ENCODE results near the gene SPCS3. TPM values are rescaled to one million over a fixed set of nuclear protein-coding genes. Genes with fewer than 3 reads are reported as not detected.

SPCS3 gene
- total RNA-seq: 148 and 154 TPM in 2 replicates

GRCh38 chr4:176319704-176320339 is at the start of gene SPCS3:
SPCS3 (plus strand) TSS chr4:176319966; CDS start chr4:176320077, 111 bp downstream.
- H3K4me3 ChIP-seq (ENCODE audit: low read depth, low read length): peak within 1 kb of the TSS; percentile 70
- TF ChIP-seq CTCF (IDR thresholded peaks at IDR 0.05; ENCODE audit: insufficient read depth, low read depth, low read length): no peak
- DNase-seq (ENCODE audit: low read depth): peak; percentile 93

- no peak for TF ChIP-seq CTCF (IDR thresholded peaks at IDR 0.05; ENCODE audit: insufficient read depth, low read depth, low read length)
- H3K4me3 ChIP-seq (ENCODE audit: low read depth, low read length): no peak overlapping the region
- peak; percentile 90 for DNase-seq (ENCODE audit: low read depth)
These were observed 49.1 kb upstream of the SPCS3 start for GRCh38 chr4:176270669-176271068.

- no peak for TF ChIP-seq CTCF (IDR thresholded peaks at IDR 0.05; ENCODE audit: insufficient read depth, low read depth, low read length)
- no peak for DNase-seq (ENCODE audit: low read depth)
- no peak overlapping the region for H3K4me3 ChIP-seq (ENCODE audit: low read depth, low read length)
These were observed 48.0 kb upstream of the SPCS3 start for GRCh38 chr4:176271749-176272148.

GRCh38 chr4:176272799-176273198 is 47.0 kb upstream of the SPCS3 start:
- no peak overlapping the region for H3K4me3 ChIP-seq (ENCODE audit: low read depth, low read length)
- TF ChIP-seq CTCF (IDR thresholded peaks at IDR 0.05; ENCODE audit: insufficient read depth, low read depth, low read length): no peak
- DNase-seq (ENCODE audit: low read depth): no peak

GRCh38 chr4:176273736-176274135 is 46.0 kb upstream of the SPCS3 start:
- no peak overlapping the region for H3K4me3 ChIP-seq (ENCODE audit: low read depth, low read length)
- TF ChIP-seq CTCF (IDR thresholded peaks at IDR 0.05; ENCODE audit: insufficient read depth, low read depth, low read length): no peak
- no peak for DNase-seq (ENCODE audit: low read depth)

- no peak overlapping the region for H3K4me3 ChIP-seq (ENCODE audit: low read depth, low read length)
- no peak for DNase-seq (ENCODE audit: low read depth)
- TF ChIP-seq CTCF (IDR thresholded peaks at IDR 0.05; ENCODE audit: insufficient read depth, low read depth, low read length): no peak
These were observed 45.3 kb upstream of the SPCS3 start for GRCh38 chr4:176274441-176274840.

- TF ChIP-seq CTCF (IDR thresholded peaks at IDR 0.05; ENCODE audit: insufficient read depth, low read depth, low read length): no peak
- DNase-seq (ENCODE audit: low read depth): no peak
- no peak overlapping the region for H3K4me3 ChIP-seq (ENCODE audit: low read depth, low read length)
These were observed 43.1 kb upstream of the SPCS3 start for GRCh38 chr4:176276710-176277109.
